DMS79 (cell line): Measurements from ENCODE around the gene TTC39C.
A peak's percentile ranks its signal among the peaks of the same experiment; 100 is the strongest.
"Not testable (repeated sequence)": the region's sequence is repeated elsewhere in the genome, so short reads cannot be mapped to it uniquely, and the experiment has no call there.

Experiments used
- DNase-seq: peaks from one replicate; lab custom pipeline; 2025; lab: John Stamatoyannopoulos, UW

TTC39C gene

GRCh38 chr18:24018299-24018886 is 3.8 kb downstream of the TTC39C start:
- no peak for DNase-seq

DNA sequence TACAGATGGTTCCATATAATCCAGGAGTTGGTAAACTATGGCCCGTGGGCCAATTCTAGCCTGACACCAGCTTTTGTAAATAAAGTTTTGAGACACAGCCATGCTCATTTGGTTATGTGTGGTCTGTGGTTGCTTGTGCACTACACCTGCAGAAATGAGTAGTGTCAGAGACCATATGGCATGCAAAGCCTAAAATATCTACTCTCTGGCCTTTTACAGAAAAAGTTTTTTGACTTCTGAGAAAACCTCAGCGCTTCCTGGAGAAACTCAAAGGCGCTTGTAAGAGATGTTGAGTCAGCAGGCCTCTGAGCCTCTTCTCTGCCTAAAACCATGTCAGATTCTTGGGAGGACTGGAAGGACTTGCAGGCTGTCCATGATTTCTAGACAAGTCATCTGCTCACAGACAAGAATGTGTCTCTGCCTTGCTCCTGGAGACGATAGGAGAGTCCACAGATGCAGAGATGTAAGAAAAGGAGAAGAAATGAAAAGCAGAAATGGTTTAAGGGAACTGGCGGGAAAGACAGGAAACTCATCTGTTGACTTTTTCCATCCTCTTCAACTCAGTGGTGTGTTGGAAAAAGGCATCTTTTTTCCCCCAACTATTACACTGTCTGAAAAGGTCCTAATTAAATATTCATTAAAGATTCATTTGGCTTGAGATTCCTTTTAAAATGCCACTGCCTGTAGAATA is 5.2 kb downstream of the TTC39C start:
- DNase-seq: no peak

- no peak for DNase-seq
These were observed 7.0 kb downstream of the TTC39C start for GRCh38 chr18:24021505-24021904.

DNA sequence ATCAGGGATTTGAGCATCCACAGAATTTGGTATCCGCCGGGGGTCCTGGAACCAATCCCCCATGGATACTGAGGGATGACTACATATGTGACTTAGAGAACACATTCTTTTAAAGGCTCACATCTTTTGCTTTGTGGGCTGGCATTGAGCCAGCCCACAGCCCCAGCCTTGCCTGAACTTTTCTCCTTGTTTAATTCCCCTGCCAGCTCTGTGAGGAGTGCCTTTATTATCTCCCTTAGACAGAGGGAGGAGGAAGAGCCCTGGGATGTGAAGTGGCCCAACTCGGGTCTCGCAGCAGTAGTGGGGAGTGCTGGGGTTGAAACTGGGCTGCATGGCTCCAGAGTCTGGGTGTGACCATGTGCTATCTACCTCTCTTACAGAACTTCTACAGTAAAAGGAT is 7.6 kb downstream of the TTC39C start:
- DNase-seq: no peak

- DNase-seq: no peak
These were observed 8.7 kb downstream of the TTC39C start for GRCh38 chr18:24023185-24023814.

- no peak for DNase-seq
These were observed 9.9 kb downstream of the TTC39C start for GRCh38 chr18:24024425-24024824.

- DNase-seq: no peak
These were observed 11.9 kb downstream of the TTC39C start for GRCh38 chr18:24026457-24026856.

- no peak for DNase-seq
These were observed 12.7 kb downstream of the TTC39C start for GRCh38 chr18:24027156-24027827.

- DNase-seq: not testable (repeated sequence)
These were observed 14.4 kb downstream of the TTC39C start for GRCh38 chr18:24028946-24029345.

GRCh38 chr18:24031318-24031717 is 16.8 kb downstream of the TTC39C start:
- peak; percentile 68 for DNase-seq

DNA sequence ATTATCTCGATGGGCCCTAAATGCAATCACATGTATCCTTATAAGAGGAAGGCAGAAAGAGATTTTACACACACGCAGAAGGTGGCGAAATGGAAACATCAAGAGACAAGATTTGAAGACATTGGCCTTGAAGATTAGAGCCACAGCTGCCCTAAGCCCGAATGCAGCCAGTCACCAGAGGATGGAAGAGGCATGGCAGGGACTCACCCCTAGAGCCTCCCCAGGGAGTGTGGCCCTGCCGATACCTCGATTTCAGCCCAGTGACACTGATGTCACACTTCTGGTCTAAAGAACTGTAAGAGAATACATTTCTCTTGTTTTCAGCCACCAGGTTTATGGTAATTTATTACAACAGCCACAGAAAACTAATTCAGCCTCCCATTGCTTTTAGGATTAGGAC is 17.4 kb downstream of the TTC39C start:
- DNase-seq: no peak

DNA sequence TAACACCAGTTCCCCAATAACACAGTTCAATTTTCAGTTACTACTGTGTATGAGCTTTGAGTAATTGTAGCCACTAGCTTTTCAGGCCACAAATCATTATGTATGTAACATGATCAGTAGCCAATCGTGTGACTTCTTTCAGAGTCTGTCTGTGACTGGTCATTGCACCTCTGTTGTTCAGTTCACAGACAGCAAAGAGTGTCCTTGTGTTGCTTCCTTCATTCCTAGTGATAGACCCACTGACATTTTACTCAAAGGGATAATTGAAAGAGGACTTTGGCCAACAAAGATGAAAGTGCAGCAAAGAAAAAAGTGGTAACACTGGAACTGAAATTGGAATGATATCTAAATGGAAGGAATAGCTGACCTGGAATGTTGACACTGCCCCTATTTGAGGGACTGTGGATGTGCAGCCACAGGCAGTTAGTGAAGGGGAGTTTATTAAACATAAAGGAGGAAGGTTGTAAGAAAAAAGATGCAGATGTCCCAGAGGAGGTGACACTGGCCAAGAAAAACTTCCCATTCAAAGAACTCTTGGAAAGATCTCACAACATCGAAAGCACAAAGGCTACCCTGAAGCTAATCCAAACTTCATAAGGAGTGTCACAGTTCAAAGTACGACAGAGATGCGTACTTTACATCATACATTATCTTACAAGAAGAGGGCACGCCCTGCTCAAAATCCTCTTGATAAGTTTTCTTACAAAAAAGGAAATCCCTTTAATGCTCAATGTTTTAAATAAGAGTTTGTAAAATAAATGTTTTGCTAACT is 19.3 kb downstream of the TTC39C start:
- no peak for DNase-seq

DNA sequence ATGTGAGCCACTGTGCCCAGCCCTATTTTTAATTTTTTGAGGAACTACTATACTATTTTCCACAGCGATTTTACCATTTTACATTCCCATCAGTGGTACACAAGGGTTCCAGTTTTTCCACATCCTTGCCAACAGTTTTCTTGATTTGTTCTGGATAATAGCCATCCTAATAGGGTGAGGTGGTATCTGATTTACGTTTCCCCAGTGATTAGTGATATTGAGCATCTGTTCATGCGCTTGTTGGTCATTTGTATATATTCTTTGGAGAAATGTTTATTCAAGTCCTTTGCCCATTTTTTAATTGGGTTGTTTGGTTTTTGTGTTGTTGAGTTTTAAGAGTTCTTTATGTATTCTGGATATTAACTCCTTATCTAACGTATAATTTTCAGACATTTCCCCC is 20.8 kb downstream of the TTC39C start:
- DNase-seq: no peak

- DNase-seq: no peak
These were observed 25.1 kb downstream of the TTC39C start for GRCh38 chr18:24039671-24040070.

- DNase-seq: no peak
These were observed 27.1 kb downstream of the TTC39C start for GRCh38 chr18:24041691-24042090.

DNA sequence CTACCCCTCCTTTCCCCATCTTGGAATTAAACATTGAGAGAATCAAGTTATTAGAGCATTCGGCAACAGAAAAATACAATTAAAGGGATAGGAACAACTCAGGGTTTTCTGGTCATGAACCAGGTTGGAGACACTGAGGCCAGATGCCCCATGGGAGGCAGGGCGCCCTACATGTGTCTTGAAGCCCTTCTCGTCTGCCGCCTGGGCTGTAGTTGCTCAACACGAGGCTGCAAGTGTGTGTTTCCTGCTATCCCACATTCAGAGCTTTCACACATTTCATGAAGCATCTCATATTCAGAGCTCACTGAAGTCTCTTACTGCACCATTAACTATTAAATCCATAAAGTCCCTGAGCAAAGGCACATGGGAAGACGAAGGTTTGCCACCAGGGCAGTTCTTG is 28.8 kb downstream of the TTC39C start:
- no peak for DNase-seq

GRCh38 chr18:24048261-24048660 is 33.7 kb downstream of the TTC39C start:
- no peak for DNase-seq

GRCh38 chr18:24049142-24049541 is 34.6 kb downstream of the TTC39C start:
- no peak for DNase-seq

DNA sequence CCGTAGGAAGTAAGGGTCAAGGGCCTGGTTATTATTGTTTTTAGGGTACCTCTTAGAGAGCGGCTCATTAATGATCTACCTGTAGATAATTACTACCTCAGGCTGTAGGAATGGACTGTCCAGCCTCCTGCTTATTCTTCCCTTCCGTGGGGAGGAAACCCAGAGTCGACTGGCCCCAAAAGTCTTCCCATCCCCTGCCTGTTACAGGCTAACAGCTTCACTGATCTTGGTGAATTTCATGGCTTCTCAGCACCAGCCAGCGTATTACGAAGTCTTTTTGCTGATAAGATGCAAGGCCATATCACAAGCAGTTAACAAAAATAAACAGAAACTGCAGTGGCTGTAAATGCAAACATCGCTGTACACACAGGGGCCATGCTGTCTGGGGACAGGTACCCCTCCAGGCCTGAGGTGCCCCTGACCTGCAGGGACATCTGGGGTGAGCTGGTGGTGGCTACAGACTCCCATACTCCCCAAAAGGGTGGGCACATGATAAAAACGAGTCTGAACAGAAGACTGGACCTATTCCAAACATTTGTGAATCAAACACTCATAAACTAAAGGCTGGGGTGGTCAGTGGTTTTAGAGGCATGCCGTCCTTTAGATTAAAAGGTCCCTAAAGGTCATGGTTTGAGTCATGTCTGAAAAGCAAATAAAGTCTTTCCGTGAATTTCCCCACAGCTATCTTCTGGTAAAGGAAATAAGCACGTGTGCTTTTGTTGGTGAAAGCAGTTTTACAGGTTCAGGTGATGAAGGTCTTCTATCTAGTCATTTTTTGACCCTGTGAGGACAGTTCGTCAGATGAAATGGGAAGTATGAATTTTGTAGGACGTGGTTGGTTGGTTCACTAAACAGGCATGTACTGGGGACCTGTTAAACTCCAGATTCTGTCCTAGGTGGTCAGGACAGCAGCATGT is 36.7 kb downstream of the TTC39C start:
- DNase-seq: no peak

DNA sequence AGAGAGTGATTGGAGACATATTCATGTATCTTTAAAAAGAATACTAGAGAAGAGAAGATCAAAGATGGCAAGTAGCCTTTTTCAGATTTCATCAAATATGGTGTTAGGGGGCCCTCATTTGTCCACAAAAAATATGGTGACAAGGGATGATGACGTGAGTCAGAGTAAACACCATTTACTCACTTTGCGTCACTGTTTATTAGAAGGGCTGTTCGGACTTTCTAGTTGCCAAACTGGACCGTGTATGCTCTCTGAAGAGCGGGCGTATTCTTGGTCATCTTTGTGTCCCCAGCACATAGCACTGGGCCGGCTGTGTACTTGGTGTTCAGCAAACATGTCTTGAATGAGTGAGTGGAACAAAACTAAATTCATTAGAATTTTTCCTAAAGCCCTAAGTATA is 37.5 kb downstream of the TTC39C start:
- DNase-seq: no peak

DNA sequence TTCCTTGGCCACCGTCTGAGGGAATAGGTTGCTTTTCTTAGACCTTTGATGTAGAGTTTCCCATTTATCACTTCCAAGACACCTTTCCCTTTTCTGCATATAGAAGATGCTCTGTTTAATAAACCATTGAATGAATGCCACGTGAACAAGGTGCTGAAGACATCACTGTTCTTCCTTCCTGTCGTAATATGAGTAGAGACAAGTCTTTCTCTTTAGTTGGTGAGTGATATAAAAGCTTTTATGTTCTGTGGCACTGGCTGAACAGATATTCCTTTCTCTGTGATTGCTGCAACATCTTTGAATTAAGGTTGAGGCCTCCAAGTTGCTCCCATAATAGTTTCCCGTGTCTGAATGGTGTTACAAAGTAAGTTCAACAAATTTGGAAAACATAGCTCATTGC is 38.7 kb downstream of the TTC39C start:
- no peak for DNase-seq
